AG09319 (cell line): Measurements from ENCODE around the gene DAGLA.

Experiments
- DNase-seq: peaks from one replicate; pipeline ENCODE4 v3.0.0-alpha.2; 2010; ENCODE audit warnings: low read depth; ENCODE audit errors: extremely low read depth
- CTCF ChIP-seq: IDR thresholded peaks from 2 replicates; pipeline ENCODE4 v1.5.1; 2011; ENCODE audit warnings: low read depth, mild to moderate bottlenecking, inconsistent platforms, low read length, moderate library complexity

The DAGLA gene

GRCh38 chr11:61716478-61717285 lies 36.5 kb downstream of the DAGLA start:
- no peak for TF ChIP-seq CTCF
- DNase-seq, result no peak

GRCh38 chr11:61717286-61718033 lies 37.3 kb downstream of the DAGLA start:
- DNase-seq, result no peak
- TF ChIP-seq CTCF, result no peak

- no peak for TF ChIP-seq CTCF
- no peak for DNase-seq
Measured at GRCh38 chr11:61718046-61718531, 37.9 kb downstream of the DAGLA start.

- no peak for TF ChIP-seq CTCF
- peak; percentile 27 for DNase-seq
Measured at GRCh38 chr11:61718621-61719302, 38.6 kb downstream of the DAGLA start.

GRCh38 chr11:61719978-61720377 lies 39.8 kb downstream of the DAGLA start:
- no peak for TF ChIP-seq CTCF
- no peak for DNase-seq

GRCh38 chr11:61720597-61720996 lies 40.4 kb downstream of the DAGLA start:
- DNase-seq, result no peak
- no peak for TF ChIP-seq CTCF
